GM21447 (cell line): ENCODE data around the gene POLR3C.
"Not testable (repeated sequence)": the region's sequence is repeated elsewhere in the genome, so short reads cannot be mapped to it uniquely, and the experiment has no call there.

Source experiments
- ATAC-seq: cut with Tn5 transposase; IDR thresholded peaks from one replicate; pipeline ENCODE4 v1.9.1; 2021; ENCODE audit not compliant: unreplicated experiment

POLR3C gene, protein sequence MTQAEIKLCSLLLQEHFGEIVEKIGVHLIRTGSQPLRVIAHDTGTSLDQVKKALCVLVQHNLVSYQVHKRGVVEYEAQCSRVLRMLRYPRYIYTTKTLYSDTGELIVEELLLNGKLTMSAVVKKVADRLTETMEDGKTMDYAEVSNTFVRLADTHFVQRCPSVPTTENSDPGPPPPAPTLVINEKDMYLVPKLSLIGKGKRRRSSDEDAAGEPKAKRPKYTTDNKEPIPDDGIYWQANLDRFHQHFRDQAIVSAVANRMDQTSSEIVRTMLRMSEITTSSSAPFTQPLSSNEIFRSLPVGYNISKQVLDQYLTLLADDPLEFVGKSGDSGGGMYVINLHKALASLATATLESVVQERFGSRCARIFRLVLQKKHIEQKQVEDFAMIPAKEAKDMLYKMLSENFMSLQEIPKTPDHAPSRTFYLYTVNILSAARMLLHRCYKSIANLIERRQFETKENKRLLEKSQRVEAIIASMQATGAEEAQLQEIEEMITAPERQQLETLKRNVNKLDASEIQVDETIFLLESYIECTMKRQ

DNA sequence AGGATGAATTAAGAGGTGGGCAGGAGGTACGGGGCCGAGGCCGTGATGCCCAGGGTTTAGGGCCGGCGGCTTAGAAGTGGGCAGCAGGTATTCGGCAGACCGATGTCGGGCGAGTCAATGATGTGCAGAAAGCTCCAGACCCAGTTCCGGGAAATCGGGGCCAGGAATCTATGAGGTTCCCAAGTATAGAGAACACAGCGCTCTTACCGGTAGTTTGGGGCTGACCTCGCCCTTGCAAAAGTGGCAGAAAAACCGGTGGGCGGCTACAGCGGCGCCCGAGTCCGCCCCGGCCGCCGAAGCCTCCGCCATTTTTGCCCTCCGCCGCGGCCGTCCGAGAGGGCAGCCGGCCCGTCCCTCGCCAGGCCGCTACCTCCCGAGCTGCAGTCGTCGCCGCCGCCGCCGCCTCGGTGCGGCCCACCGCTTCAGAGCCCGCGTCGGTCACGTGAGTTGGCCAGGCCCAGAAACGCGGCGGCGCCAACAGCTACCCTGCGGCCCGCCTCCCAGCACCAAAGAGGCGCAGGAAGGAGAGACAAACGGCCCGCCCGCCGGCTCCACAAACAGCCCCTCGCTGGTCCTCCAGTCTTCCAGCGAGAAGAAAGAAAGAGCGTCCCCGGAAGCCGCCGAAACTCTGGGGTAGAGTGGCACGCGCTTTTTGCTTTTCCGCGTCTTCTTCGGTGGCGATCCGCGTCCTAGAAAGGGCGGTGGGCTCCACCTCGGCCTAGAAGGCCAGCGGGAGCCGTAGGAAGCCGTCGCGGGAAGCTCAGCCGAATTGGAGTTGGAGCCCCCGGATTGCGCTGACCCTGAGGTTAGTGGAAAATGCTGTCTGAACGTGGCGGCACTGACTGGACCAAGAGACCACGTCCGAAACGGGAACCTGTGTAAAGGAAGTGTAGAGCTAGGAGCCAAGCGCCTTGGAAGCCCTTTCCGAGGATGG, at the start of gene POLR3C, which contains the start of gene RNF115:
TSS of gene POLR3C (plus strand) at position 636 of the 934 bp plus-strand sequence. CDS start 1,577 bp downstream, outside the sequence.
TSS of gene RNF115 (minus strand) at position 531 of the 934 bp plus-strand sequence. CDS start at position 309, 222 bp downstream.
- ATAC-seq, result peak; percentile 80

DNA sequence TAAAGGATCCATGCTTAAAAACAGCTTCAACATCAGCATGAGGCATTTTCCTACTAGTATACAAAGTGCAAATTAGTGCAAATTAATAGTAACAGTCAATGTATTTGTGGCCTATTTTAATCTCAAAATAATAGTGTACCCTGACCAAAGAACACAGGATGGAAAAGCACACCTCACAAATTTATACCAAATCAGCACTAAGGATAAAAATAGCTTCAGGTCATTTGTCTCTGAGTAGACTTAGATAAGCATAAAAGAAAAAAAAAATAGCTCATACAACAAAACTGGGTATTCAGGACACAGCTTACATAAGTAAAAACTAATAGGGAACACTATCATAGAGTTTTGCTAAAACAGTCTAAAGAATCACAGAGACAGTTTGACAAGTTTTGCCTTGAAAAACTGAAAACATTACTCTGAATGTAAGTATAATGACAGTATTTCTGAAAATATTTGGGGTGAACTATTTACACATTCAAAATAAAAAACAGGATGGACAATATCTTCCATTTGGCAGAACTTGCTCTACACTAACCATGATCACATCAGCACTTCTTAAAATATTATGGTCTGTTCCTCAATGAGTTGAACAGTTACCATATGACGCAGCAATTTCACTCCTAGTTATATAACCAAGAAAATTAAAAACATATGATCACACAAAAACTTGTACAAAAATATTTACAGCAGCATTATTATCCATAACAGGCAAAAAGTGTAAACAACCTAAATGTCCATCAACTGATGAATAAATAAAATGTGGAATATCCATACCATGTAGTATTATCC, 46.4 kb upstream of the POLR3C start:
- no peak for ATAC-seq

DNA sequence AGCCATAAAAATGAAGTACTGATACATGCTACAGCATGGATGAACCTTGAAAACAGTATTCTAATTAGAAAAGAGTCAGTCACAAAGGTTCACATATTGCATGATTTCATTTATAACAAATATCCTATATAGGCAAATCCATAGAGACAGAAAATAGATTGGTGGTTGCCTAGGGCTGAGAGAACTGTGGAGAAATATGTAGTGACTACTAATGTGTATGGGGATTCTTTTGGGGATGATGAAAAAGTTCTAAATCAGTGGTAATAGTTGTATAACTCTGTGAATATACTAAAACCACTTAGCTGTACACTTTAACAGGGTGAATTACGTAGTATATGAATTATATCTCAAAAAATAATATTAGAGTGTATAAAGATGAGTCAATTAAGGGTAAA, 45.9 kb upstream of the POLR3C start:
- no peak for ATAC-seq

DNA sequence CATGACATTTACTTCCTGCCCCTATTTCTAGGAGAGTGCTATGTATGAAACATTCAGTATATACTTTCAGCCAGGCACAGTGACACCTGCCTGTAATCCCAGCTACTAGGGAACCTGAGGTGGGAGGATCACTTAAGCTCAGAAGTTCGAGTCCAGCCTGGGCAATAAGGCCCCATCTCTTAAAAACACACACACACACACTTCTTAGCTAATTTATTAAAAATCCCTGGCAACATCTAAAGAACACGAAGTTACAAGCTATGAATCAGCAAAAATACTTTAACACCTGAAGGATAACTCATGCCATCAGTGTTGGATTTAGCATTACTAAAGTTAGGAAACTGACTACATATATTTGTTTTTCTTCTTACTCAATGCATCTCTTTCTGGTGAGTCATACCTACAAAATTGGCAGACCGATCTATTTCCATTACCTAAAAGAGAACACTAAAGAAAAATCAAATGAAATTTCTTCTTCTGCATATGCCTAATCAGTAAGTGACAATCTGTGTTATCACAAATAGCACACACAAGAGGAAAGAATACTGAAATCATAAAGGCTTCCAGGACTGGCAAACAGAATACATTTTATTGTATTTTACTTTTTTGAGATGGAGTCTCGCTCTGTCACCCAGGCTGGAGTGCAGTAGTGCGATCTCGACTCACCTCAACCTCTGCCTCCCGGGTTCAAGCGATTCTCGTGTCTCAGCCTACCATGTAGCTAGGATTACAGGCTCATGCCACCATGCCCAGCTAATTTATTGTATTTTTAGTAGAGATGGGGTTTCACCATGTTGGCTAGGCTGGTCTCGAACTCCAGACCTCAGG, 41.5 kb upstream of the POLR3C start:
- no peak for ATAC-seq

DNA sequence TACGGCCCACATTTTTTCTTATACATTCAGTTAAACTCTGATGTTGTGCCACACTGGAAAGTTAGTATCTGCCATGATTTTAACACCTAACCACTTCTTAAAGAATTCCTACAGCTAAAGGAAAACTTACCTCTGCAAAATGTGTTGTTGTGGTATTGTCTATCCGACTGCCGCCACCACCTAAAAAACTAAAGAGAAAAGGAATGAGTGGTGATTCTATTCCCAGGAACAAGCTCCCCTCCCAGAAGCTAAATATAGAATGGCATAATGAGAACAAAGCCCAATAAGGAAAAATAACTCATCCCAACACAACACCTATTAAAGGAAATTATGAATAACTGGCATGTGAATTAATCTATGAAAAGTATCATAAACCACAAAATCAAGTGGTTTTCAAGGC, 39.6 kb upstream of the POLR3C start:
- ATAC-seq, result no peak

DNA sequence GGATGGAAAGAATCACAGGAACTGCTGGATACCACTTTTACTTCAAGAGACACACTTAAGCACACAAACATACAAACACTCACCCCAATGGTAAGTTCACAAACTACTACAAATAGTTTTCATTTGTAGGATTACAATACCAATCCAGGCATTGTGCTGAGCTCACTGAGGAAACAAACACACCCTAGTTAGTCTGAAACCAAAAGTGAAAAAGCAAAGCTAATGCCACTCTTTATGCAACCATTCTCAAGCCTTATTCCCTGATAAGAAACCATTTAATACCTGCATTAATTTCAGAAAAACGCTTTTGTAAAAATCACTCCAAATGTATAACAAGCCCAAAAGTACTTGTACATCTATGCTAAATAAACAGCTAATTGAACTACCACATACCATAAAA, 38.5 kb upstream of the POLR3C start:
- peak; percentile 55 for ATAC-seq

DNA sequence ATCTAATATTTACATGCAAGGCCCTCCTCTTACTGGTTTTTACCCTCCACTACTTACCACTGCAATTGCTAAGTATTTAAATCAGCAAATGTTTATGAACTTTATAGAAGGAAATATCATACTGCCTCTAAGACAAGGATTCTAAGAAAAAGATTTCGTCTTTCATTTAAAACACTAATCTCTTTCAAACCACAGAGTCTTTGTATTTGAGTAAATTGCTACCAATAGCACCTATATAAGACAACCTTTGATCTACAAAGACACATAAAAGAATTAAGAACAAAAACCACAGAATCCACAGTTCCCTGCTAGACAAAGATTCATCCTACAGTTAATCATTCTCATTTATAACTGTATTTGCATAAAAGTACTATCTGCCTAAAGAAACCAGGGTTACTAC, 37.7 kb upstream of the POLR3C start:
- no peak for ATAC-seq

DNA sequence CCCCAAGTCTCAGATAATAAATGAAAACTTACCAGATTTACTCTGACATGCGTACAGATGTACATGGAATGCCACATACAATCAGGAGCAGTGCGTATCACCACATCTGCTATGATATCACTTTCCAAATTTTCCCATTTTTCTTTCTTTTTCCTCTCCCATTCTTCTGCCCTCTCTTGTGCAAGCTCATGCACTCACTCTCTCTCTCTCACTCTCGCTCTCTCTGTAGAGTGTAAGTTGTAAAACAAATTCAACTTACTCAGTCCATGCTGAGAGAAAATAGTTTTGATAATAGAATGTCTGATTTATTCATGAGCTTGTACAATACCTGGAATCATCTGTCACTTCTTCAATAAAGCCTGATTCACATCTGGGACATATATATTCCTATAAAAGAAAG, 35.4 kb upstream of the POLR3C start:
- no peak for ATAC-seq

DNA sequence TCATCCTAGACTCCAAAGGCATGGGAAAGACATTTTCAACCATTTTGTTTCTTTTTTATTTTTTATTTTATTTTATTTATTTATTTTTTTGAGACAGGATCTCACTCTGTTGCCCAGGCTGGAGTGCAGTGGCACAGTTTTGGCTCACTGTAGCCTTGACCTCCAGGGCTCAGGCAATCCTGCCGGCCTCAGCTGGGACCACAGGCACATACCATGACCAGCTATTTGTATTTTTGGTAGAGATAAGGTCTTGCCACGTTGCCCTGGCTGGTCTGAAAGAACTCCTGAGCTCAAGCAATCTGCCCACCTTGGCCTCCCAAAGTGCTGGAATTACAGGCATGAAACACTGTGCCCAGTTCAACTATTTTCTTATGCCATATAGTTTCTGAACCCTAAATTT, 32.1 kb upstream of the POLR3C start:
- not testable (repeated sequence) for ATAC-seq

DNA sequence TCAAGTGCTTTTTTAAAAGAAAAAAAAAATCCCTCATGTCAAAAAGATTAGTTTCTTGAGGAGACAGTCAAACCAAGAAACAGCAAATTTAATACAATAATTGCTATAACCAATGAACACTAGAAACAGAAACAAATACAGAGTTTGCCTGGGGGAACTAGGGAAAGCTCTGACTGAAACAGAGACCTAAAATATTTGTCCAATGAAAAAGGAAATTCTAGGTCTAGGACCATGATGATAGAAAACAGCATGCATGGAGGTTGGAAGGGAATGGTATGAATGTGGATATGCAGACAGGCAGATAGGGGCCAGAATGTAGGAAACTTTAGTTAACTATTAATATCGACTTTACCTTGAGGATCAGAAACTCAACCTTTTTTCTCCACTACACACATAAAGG, 31.5 kb upstream of the POLR3C start:
- no peak for ATAC-seq

DNA sequence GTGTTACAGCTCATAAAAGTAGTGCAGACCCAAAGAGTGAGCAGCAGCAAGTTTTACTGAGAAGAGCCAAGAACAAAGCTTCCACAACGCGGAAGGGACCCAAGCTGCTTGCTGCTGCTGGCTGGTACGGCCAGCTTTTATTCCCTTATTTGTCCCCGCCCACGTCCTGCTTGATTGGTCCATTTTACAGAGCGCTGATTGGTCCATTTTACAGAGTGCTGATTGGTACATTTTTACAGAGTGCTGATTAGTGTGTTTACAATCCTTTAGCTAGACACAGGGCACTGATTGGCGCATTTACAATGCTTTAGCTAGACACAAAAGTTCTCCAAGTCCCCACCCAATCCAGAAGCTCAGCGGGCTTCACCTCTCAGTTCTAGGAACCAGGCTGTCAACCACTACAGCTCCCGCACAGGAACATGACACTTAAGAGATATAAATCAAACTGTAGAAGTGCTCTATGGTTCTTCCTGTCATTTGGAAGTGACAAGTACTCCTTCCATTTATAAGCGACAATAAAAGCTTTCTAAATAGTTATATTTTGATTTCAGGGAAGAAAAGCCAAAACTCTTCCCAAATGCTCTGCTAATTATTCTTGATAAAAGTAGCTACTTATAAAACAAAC, 28.6 kb upstream of the POLR3C start:
- no peak for ATAC-seq

DNA sequence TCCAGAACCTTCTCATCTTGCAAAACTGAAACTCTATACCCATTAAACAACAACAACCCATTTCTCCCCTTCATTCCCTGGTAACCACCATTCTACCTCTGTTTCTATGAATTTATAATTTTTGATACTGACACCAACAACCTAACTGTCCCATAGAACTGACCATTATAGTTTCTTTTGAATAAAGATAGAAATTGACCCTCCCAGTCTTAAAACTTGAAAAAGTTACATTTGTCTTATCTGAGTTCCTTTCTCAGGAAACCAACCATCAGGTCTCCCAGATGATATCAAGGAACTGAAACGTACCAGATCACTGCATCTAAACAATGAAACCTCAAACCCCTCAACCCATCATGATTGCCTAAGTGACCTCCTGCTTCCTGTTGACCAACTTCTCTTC, 27.2 kb upstream of the POLR3C start:
- no peak for ATAC-seq

DNA sequence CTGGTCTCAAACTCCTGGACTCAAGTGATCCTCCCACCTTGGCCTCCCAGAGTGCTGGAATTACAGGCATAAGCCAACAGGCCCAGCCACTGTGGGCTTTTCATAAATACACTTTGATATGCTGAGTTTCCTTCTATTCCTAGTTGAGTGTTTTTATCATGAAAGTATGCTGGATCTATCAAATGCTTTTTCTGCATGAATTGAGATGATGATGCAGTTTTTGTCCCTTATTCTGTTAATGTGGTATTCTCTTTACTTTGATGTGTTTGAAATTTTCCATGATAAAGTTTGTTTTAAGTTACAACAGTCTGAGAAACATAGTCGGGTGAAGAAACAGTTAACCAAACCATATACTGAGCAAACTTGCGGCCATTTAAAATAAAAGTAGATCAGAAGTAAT, 24.2 kb upstream of the POLR3C start:
- ATAC-seq, result no peak

DNA sequence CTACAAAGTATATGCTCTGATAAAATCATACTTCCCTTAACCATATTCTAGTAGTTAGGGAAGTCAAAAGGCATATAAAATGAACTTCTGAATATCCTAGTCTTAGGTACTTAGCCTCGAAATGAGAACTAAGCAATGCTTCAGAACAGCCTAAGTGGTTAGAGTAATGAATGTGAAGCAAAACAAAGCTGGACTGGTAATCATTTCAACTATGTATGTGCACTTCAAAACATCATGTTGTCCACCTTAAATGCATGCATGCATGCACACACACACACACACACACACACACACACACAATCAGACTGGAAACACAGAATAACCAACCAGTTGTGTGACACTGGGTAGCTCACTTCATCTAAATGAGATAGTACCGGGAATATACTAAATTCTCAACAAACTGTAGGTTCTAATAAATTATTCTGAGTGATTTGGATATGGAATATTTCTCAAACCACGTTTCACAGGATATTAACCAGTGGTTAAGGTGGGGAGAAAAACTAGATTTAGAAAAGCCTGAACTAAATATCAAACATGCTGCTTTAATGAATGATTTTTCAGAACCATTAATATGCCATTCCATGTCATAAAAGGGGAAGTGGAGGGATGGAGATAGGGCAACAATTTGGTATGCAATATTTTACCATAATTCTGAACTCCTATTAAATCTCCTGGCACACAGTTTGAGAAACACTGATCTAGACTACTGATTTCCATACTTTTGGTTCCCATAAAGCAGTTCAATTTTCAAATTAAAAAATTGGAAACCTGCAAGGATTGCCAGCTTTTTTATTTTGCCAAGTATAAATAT, 19.6 kb upstream of the POLR3C start:
- ATAC-seq, result no peak

DNA sequence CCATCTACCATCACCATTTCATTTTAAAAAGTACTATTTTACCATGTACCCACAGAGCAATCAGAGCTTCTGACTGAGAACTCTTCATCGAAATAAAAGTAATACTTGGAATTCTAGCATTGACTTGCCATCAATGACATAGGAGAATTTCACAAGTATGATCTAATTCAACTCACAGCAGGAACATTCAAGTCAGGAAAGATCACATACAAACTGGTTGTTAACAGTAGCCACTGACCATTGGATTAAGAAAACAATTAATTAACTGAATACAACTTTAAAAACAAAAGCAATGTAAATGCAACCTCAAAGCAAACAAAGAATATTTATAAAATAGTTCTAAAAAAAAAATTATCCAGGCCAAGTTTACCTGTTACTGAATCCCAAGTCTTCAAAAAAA, 18.9 kb upstream of the POLR3C start:
- no peak for ATAC-seq

DNA sequence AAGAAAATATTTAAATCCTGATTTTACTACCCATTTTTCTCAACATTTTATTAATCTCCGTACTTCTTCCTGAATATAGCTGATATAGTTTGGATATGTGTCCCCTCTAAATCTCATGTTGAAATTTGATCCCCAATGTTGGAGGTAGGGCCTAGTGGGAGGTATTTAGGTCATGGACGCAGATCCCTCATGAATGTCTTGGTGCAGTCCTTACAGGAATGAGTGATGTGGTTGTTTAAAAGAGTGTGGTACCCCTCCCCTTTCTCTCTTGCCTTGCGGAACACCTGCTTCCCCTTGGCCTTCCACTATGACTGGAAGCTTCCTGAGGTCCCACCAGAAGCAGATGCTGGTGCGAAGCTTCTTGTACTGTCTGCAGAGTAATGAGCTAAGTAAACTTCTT, 17.6 kb upstream of the POLR3C start:
- no peak for ATAC-seq

DNA sequence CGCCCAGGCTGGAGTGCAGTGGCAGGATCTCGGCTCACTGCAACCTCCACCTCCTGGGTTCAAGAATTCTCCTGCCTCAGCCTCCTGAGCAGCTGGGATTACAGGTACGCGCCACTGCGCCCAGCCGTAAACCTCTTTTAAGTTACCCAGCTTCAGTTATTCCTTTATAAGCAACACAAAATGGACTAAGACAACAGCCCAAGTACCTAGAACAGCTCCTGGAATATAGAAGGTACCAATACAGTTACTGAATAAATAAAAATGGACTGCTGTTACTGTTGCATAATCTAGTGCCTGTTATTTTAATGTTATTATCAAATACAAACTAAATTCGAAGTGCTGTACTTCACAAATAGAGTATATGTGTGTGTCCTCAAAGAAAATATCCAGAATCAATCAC, 17.2 kb upstream of the POLR3C start:
- no peak for ATAC-seq

DNA sequence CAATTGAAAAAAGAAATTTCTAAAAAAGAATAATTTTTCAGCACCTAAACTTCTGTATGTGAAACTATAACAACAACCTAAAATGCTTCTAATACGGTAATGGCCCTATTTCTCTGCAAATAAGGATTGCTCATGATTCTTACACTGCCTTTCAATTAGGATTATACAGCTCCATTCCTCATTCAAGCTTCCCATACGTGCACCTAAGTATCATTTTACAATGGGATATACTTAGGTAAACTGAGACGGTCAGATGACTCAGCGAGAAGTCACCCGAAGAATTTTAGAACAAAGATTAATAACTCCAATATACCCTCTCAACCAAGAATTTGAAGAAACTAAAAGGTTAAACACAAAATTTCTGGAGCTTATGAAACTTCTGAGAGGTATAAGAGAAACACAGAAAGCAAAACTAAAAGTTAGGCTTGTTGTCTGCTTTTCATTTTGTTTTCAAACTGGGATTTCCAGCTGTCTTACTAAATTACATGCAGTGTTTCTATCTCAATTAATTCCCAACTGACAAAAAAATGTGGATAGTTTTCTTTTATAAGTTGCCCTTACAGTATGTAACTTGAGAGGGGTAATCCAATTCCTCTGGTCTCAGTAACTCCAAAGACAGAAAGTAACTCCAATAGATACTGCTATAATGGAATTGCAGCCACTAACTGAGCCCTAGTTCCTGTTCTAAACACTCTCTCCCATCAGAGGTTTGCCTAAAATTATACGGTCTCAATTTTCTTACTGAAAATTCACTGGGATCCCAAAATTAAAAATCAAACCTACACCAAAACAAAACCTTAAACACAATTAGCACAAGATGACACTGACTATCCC, 10.8 kb upstream of the POLR3C start:
- ATAC-seq, result not testable (repeated sequence)
